Naive B cell (primary cell): ENCODE data around the gene ACOT6. TPM values are rescaled to one million over a fixed set of nuclear protein-coding genes. Genes with fewer than 3 reads are reported as not detected.
"Not testable (repeated sequence)": the region's sequence is repeated elsewhere in the genome, so short reads cannot be mapped to it uniquely, and the experiment has no call there.

Source experiments
- ATAC-seq, 2 donors: fragments of 150-1000 bp; cut with Tn5 transposase; 2 replicates each; pipeline ENCODE4 v1.10.0; 2021; ENCODE audit warnings: low read depth in 2 of 2, mild to moderate bottlenecking in 2 of 2, moderate library complexity in 2 of 2
- DNase-seq: peaks from one replicate; pipeline ENCODE4 v3.0.0; 2022
- H3K27ac Mint-ChIP-seq, 6 donors: one replicate each; pipeline ENCODE4 v1.8.0; 2020 to 2022; ENCODE audit warnings: mild to moderate bottlenecking in 6 of 6, mixed read lengths in 6 of 6, moderate library complexity in 5 of 6, inconsistent platforms in 2 of 6
- H3K27me3 Mint-ChIP-seq, 3 donors: one replicate each; pipeline ENCODE4 v1.8.0; 2021 to 2022; ENCODE audit warnings: mixed read lengths in 3 of 3, mild to moderate bottlenecking in 1 of 3
- H3K36me3 Mint-ChIP-seq, 2 donors: one replicate each; pipeline ENCODE4 v1.8.0; 2020 to 2022; ENCODE audit warnings: mixed read lengths in 2 of 2, inconsistent platforms in 1 of 2, mild to moderate bottlenecking in 1 of 2
- H3K4me1 Mint-ChIP-seq, 3 donors: one replicate each; pipeline ENCODE4 v1.8.0; 2020 to 2022; ENCODE audit warnings: mixed read lengths in 3 of 3, inconsistent platforms in 1 of 3, mild to moderate bottlenecking in 1 of 3, moderate library complexity in 1 of 3
- H3K4me3 Mint-ChIP-seq, 8 donors: one replicate each; pipeline ENCODE4 v1.8.0; 2020 to 2022; ENCODE audit warnings: mild to moderate bottlenecking in 8 of 8, mixed read lengths in 8 of 8, moderate library complexity in 8 of 8, inconsistent platforms in 2 of 8
- H3K9me3 Mint-ChIP-seq, 7 donors: one replicate each; pipeline ENCODE4 v1.8.0; 2020 to 2022; ENCODE audit warnings: mixed read lengths in 7 of 7, mild to moderate bottlenecking in 5 of 7, inconsistent platforms in 2 of 7, moderate library complexity in 1 of 7
- polyA plus RNA-seq, 6 donors: library from polyadenylated mRNA; unstranded; fragments of 300-500 nt; fragmentation: Illumina TruSeq; gene quantifications; one replicate each; pipeline ENCODE4 v1.2.3, GENCODE V29; 2021; ENCODE audit warnings: low read depth in 6 of 6

Gene ACOT6
- polyA plus RNA-seq, 6 donors from 2014 or later, result not detected

GRCh38 chr14:73637830-73638229, 25.5 kb downstream of the ACOT6 start:
- Mint-ChIP-seq H3K4me1 (peaks cover 4 to 10% (median 9%) of the 10 kb centered on the region in 3 donors), H3K9me3 (no peaks in the 10 kb centered on the region), H3K4me3 (no peak overlapping the region), H3K27ac (peak overlapping the region in 1 of 6 donors; percentile 26), H3K36me3 (no peaks in the 10 kb centered on the region), H3K27me3 (peaks cover 0 to 5% (median 4%) of the 10 kb centered on the region in 3 donors)
- ATAC-seq, result no peak
- DNase-seq, result no peak

GRCh38 chr14:73640796-73641365, 28.6 kb downstream of the ACOT6 start:
- Mint-ChIP-seq H3K27ac (no peak overlapping the region), H3K36me3 (no peaks in the 10 kb centered on the region), H3K9me3 (no peaks in the 10 kb centered on the region), H3K4me1 (peaks cover 12 to 16% (median 14%) of the 10 kb centered on the region in 3 donors), H3K4me3 (peak overlapping the region in 2 of 8 donors; percentile 41 to 42), H3K27me3 (peaks cover 0 to 4% (median 0%) of the 10 kb centered on the region in 3 donors)
- DNase-seq (no peak), ATAC-seq (no peak)

GRCh38 chr14:73644531-73645247, 32.4 kb downstream of the ACOT6 start, which contains the start of gene DNAL1:
TSS of gene DNAL1 (plus strand) at chr14:73644986. CDS start at chr14:73645040, 54 bp downstream.
- no peaks in the 10 kb centered on the region for H3K27me3 Mint-ChIP-seq
- H3K9me3 Mint-ChIP-seq, result no peaks in the 10 kb centered on the region
- peak within 1 kb of the TSS; percentile 93 to 99 (median 96) for H3K27ac Mint-ChIP-seq
- DNase-seq (peak; percentile 90), ATAC-seq (peak; percentile 99 to 100)
- H3K36me3 Mint-ChIP-seq, result no peaks in the 10 kb centered on the region
- H3K4me3 Mint-ChIP-seq, result peak within 1 kb of the TSS; percentile 92 to 99 (median 97)
- peaks cover 12 to 16% (median 14%) of the 10 kb centered on the region in 3 donors for H3K4me1 Mint-ChIP-seq

- Mint-ChIP-seq H3K4me1 (peaks cover 12 to 16% (median 14%) of the 10 kb centered on the region in 3 donors), H3K9me3 (no peaks in the 10 kb centered on the region), H3K27ac (peak overlapping the region; percentile 93 to 99 (median 96)), H3K36me3 (no peaks in the 10 kb centered on the region), H3K27me3 (no peaks in the 10 kb centered on the region), H3K4me3 (peak overlapping the region; percentile 92 to 99 (median 97))
- no peak for DNase-seq
- ATAC-seq, result no peak
Measured at GRCh38 chr14:73645248-73645610, 32.9 kb downstream of the ACOT6 start.

- DNase-seq, result no peak
- Mint-ChIP-seq H3K36me3 (no peaks in the 10 kb centered on the region), H3K27ac (no peak overlapping the region), H3K9me3 (no peaks in the 10 kb centered on the region), H3K4me3 (no peak overlapping the region), H3K4me1 (no peaks in the 10 kb centered on the region), H3K27me3 (no peaks in the 10 kb centered on the region)
- ATAC-seq, result no peak
Measured at GRCh38 chr14:73651005-73651404, 38.7 kb downstream of the ACOT6 start.

GRCh38 chr14:73655851-73656250, 43.5 kb downstream of the ACOT6 start:
- no peaks in the 10 kb centered on the region for H3K4me1 Mint-ChIP-seq
- no peaks in the 10 kb centered on the region for H3K36me3 Mint-ChIP-seq
- no peak overlapping the region for H3K27ac Mint-ChIP-seq
- no peak for DNase-seq
- H3K9me3 Mint-ChIP-seq, result no peaks in the 10 kb centered on the region
- no peak overlapping the region for H3K4me3 Mint-ChIP-seq
- no peaks in the 10 kb centered on the region for H3K27me3 Mint-ChIP-seq
- ATAC-seq, result no peak

GRCh38 chr14:73659202-73659601, 46.9 kb downstream of the ACOT6 start:
- peak overlapping the region in 1 of 8 donors; percentile 52 for H3K4me3 Mint-ChIP-seq
- not testable (repeated sequence) for H3K27ac Mint-ChIP-seq, DNase-seq, H3K9me3 Mint-ChIP-seq, H3K36me3 Mint-ChIP-seq, H3K4me1 Mint-ChIP-seq, H3K27me3 Mint-ChIP-seq, ATAC-seq

GRCh38 chr14:73660511-73660910, 48.2 kb downstream of the ACOT6 start:
- H3K9me3 Mint-ChIP-seq, result no peaks in the 10 kb centered on the region
- ATAC-seq, result no peak
- no peak overlapping the region for H3K4me3 Mint-ChIP-seq

GRCh38 chr14:73661872-73662271, 49.6 kb downstream of the ACOT6 start:
- H3K27ac Mint-ChIP-seq, result no peak overlapping the region
- H3K4me1 Mint-ChIP-seq, result no peaks in the 10 kb centered on the region
- DNase-seq (no peak), ATAC-seq (no peak)
- H3K9me3 Mint-ChIP-seq, result no peaks in the 10 kb centered on the region
- H3K27me3 Mint-ChIP-seq, result no peaks in the 10 kb centered on the region
- H3K36me3 Mint-ChIP-seq, result peaks cover 0 to 7% of the 10 kb centered on the region in 2 donors
- no peak overlapping the region for H3K4me3 Mint-ChIP-seq

More at GRCh38 chr14:73660511-73660910, 48.2 kb downstream of the ACOT6 start:
- Mint-ChIP-seq H3K4me1 (no peaks in the 10 kb centered on the region), H3K36me3 (peaks cover 0 to 7% of the 10 kb centered on the region in 2 donors), H3K27ac (no peak overlapping the region), H3K27me3 (no peaks in the 10 kb centered on the region)
- no peak for DNase-seq

GRCh38 chr14:73662487-73662943, 50.2 kb downstream of the ACOT6 start:
- no peak overlapping the region for H3K27ac Mint-ChIP-seq
- DNase-seq (no peak), ATAC-seq (no peak)
- H3K27me3 Mint-ChIP-seq, result no peaks in the 10 kb centered on the region
- H3K4me1 Mint-ChIP-seq, result no peaks in the 10 kb centered on the region
- H3K4me3 Mint-ChIP-seq, result no peak overlapping the region
- H3K36me3 Mint-ChIP-seq, result peaks cover 0 to 7% of the 10 kb centered on the region in 2 donors
- H3K9me3 Mint-ChIP-seq, result no peaks in the 10 kb centered on the region

- Mint-ChIP-seq H3K4me3 (no peak overlapping the region), H3K36me3 (peaks cover 0 to 13% of the 10 kb centered on the region in 2 donors), H3K9me3 (no peaks in the 10 kb centered on the region), H3K27ac (no peak overlapping the region), H3K4me1 (no peaks in the 10 kb centered on the region), H3K27me3 (no peaks in the 10 kb centered on the region)
- no peak for DNase-seq
- peak in 1 of 2 donors; percentile 28 for ATAC-seq
Measured at GRCh38 chr14:73663548-73664212, 51.4 kb downstream of the ACOT6 start.

GRCh38 chr14:73665130-73665529, 52.8 kb downstream of the ACOT6 start:
- Mint-ChIP-seq H3K36me3 (peaks cover 0 to 13% of the 10 kb centered on the region in 2 donors), H3K9me3 (no peaks in the 10 kb centered on the region), H3K27ac (no peak overlapping the region), H3K4me1 (no peaks in the 10 kb centered on the region), H3K27me3 (no peaks in the 10 kb centered on the region), H3K4me3 (no peak overlapping the region)
- DNase-seq (no peak), ATAC-seq (no peak)

- H3K27me3 Mint-ChIP-seq, result no peaks in the 10 kb centered on the region
- no peak overlapping the region for H3K4me3 Mint-ChIP-seq
- H3K4me1 Mint-ChIP-seq, result no peaks in the 10 kb centered on the region
Measured at GRCh38 chr14:73666583-73666982, 54.3 kb downstream of the ACOT6 start.

GRCh38 chr14:73667854-73668253, 55.5 kb downstream of the ACOT6 start:
- H3K27ac Mint-ChIP-seq, result no peak overlapping the region
- no peaks in the 10 kb centered on the region for H3K27me3 Mint-ChIP-seq
- DNase-seq (no peak), ATAC-seq (no peak)
- peaks cover 0 to 6% of the 10 kb centered on the region in 2 donors for H3K36me3 Mint-ChIP-seq
- H3K9me3 Mint-ChIP-seq, result no peaks in the 10 kb centered on the region
- H3K4me1 Mint-ChIP-seq, result no peaks in the 10 kb centered on the region
- H3K4me3 Mint-ChIP-seq, result no peak overlapping the region

More at GRCh38 chr14:73666583-73666982, 54.3 kb downstream of the ACOT6 start:
- no peak for ATAC-seq
- Mint-ChIP-seq H3K36me3 (peaks cover 0 to 13% of the 10 kb centered on the region in 2 donors), H3K9me3 (no peaks in the 10 kb centered on the region), H3K27ac (no peak overlapping the region)
- no peak for DNase-seq
